HG03066 (cell line): ENCODE measurements around the gene CHM.
"Not testable (repeated sequence)": the region's sequence is repeated elsewhere in the genome, so short reads cannot be mapped to it uniquely, and the experiment has no call there.

Source experiments
- ATAC-seq: cut with Tn5 transposase; IDR thresholded peaks from one replicate; pipeline ENCODE4 v1.9.1; 2021; ENCODE audit warnings: low read depth; ENCODE audit not compliant: unreplicated experiment

The CHM gene

GRCh38 chrX:85922821-85923220, 124.5 kb downstream of the CHM start:
- no peak for ATAC-seq

- not testable (repeated sequence) for ATAC-seq
Observed at GRCh38 chrX:85916656-85917280, 130.6 kb downstream of the CHM start.

GRCh38 chrX:85914431-85914830, 132.9 kb downstream of the CHM start:
- no peak for ATAC-seq

GRCh38 chrX:85907316-85907715, 140.0 kb downstream of the CHM start:
- no peak for ATAC-seq

GRCh38 chrX:85906399-85906798, 141.0 kb downstream of the CHM start:
- no peak for ATAC-seq

- no peak for ATAC-seq
Observed at GRCh38 chrX:85905851-85906250, 141.5 kb downstream of the CHM start.

- ATAC-seq, result no peak
Observed at GRCh38 chrX:85903692-85904471, 143.5 kb downstream of the CHM start.

GRCh38 chrX:85897362-85898126, 149.8 kb downstream of the CHM start:
- no peak for ATAC-seq

GRCh38 chrX:85882601-85883000, 164.8 kb downstream of the CHM start:
- ATAC-seq, result no peak

GRCh38 chrX:85870585-85870984, 176.8 kb downstream of the CHM start:
- ATAC-seq, result no peak

GRCh38 chrX:85865324-85865723, 182.0 kb downstream of the CHM start:
- no peak for ATAC-seq

- ATAC-seq, result no peak
Observed at GRCh38 chrX:85859426-85859825, 187.9 kb downstream of the CHM start.

- ATAC-seq, result no peak
Observed at GRCh38 chrX:85851418-85851817, 195.9 kb downstream of the CHM start.

- no peak for ATAC-seq
Observed at GRCh38 chrX:85836868-85837267, 210.5 kb downstream of the CHM start.

GRCh38 chrX:85828771-85829170, 218.6 kb downstream of the CHM start:
- no peak for ATAC-seq

GRCh38 chrX:85815203-85815751, 232.1 kb downstream of the CHM start:
- no peak for ATAC-seq
